Calu3 (cell line): ENCODE results near the gene TSPAN11. TPM values are rescaled to one million over a fixed set of nuclear protein-coding genes. Genes with fewer than 3 reads are reported as not detected.

Experiments
- BruUV-seq: library from RNA; stranded (reverse); fragments of 400-500 nt; replicated peaks from 2 replicates; lab custom pipeline; 2021; lab: Mats Ljungman, UMichigan
- CTCF ChIA-PET: fragments of 300-600 bp; sonication (Branson Sonifier 250); formaldehyde crosslinking; loops from one replicate; lab custom pipeline; 2022; ENCODE audit warnings: antibody characterized with exemption; lab: Charles Lee
- DNase-seq: peaks from one replicate; pipeline ENCODE4 v3.0.0; 2022
- H3K27ac Mint-ChIP-seq: one replicate; pipeline ENCODE4 v1.8.0; 2022; ENCODE audit warnings: mixed read lengths; ENCODE audit not compliant: unreplicated experiment
- H3K27me3 Mint-ChIP-seq: one replicate; pipeline ENCODE4 v1.8.0; 2022; ENCODE audit warnings: mixed read lengths; ENCODE audit not compliant: unreplicated experiment
- H3K36me3 Mint-ChIP-seq: one replicate; pipeline ENCODE4 v1.8.0; 2022; ENCODE audit warnings: mild to moderate bottlenecking, moderate library complexity, mixed read lengths; ENCODE audit not compliant: insufficient read depth, unreplicated experiment
- H3K4me1 Mint-ChIP-seq: one replicate; pipeline ENCODE4 v1.8.0; 2022; ENCODE audit warnings: mild to moderate bottlenecking, low read depth, mixed read lengths; ENCODE audit not compliant: unreplicated experiment
- H3K4me3 Mint-ChIP-seq: one replicate; pipeline ENCODE4 v1.8.0; 2022; ENCODE audit warnings: mild to moderate bottlenecking, low read depth, moderate library complexity, mixed read lengths; ENCODE audit not compliant: unreplicated experiment
- H3K9me3 Mint-ChIP-seq: one replicate; pipeline ENCODE4 v1.8.0; 2022; ENCODE audit warnings: low read depth, mixed read lengths; ENCODE audit not compliant: unreplicated experiment
- intact Hi-C: fragments of 100-400 bp; cut with micrococcal nuclease; formaldehyde crosslinking; loops from one replicate; pipeline ENCODE4 v1.10.0; 2022; ENCODE audit not compliant: unreplicated experiment
- total RNA-seq: library from RNA; stranded (reverse); gene quantifications from 2 replicates; pipeline ENCODE4 v1.2.3, GENCODE V29; 2022
- TF ChIP-seq, protein P1 (sequence below): fragments of 200-600 bp; IDR thresholded peaks from one replicate; pipeline ENCODE4 v1.8.0; 2022; ENCODE audit warnings: antibody characterized with exemption; ENCODE audit not compliant: unreplicated experiment

Gene TSPAN11
- total RNA-seq, 1 experiment from 2014 or later: not detected

DNA sequence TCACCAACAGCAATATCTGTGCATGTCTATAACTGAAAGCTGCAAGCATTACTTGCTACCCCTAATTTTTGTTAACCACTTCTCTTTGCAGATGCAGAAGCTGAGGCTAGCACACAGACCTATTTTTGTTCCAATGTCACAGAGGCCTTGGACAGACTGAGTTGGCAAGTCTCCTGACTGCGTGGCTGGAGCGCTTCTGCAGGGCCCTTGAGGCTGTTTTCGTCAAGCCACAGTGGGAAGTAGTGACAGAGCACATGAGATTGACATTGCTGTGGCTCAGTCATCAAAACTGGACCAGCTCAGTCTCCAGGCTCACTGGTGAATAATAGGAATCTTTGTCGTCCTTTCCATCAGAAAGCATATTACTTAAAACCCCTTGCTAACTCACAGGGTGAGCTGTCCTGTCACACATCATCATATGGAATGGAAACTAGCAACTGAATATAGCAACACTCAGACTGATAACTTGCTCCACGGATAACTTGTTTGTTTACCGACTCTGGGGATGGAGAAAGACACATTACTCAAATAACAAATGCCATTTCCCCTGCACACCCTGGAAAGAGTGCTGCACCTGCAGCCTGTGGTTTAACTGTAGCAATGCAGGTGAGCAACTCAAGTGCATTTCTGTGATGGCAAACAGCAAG is 103.5 kb downstream of the TSPAN11 start:
- CTCF ChIA-PET: no interaction called here
- no peaks in the 10 kb centered on the region for H3K36me3 Mint-ChIP-seq
- peaks cover 2% of the 10 kb centered on the region for H3K9me3 Mint-ChIP-seq
- TF ChIP-seq, protein P1, sequence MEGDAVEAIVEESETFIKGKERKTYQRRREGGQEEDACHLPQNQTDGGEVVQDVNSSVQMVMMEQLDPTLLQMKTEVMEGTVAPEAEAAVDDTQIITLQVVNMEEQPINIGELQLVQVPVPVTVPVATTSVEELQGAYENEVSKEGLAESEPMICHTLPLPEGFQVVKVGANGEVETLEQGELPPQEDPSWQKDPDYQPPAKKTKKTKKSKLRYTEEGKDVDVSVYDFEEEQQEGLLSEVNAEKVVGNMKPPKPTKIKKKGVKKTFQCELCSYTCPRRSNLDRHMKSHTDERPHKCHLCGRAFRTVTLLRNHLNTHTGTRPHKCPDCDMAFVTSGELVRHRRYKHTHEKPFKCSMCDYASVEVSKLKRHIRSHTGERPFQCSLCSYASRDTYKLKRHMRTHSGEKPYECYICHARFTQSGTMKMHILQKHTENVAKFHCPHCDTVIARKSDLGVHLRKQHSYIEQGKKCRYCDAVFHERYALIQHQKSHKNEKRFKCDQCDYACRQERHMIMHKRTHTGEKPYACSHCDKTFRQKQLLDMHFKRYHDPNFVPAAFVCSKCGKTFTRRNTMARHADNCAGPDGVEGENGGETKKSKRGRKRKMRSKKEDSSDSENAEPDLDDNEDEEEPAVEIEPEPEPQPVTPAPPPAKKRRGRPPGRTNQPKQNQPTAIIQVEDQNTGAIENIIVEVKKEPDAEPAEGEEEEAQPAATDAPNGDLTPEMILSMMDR: no peak
- intact Hi-C loops: no loop called here
- no peaks in the 10 kb centered on the region for H3K4me1 Mint-ChIP-seq
- H3K27me3 Mint-ChIP-seq: no peaks in the 10 kb centered on the region
- H3K27ac Mint-ChIP-seq: no peak overlapping the region
- no peak overlapping the region for H3K4me3 Mint-ChIP-seq
- no TSS peak for BruUV-seq
- no peak for DNase-seq

DNA sequence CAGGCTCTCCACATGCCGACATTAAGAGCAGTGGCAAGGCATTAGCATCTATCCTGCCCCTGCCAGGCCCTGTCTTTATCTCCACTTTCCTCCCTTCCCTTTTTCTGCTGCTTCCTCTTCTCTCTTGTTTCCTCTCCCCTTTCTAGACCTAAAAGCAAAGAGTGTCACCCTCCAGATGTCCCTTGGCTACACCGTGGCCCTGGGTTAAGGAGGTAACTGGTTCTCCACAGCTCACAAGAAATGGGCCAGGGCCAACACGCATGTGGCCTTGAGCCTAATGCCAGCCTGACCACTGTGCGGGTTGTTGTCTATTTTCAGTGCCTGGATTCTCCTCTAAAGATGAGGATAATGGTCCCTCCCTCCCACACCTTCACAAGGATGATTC is 105.4 kb downstream of the TSPAN11 start:
- no peaks in the 10 kb centered on the region for H3K27me3 Mint-ChIP-seq
- no peak overlapping the region for H3K4me3 Mint-ChIP-seq
- peaks cover 2% of the 10 kb centered on the region for H3K9me3 Mint-ChIP-seq
- TF ChIP-seq, protein P1: no peak
- no peak for DNase-seq
- no peaks in the 10 kb centered on the region for H3K36me3 Mint-ChIP-seq
- no peak overlapping the region for H3K27ac Mint-ChIP-seq
- H3K4me1 Mint-ChIP-seq: no peaks in the 10 kb centered on the region
- no TSS peak for BruUV-seq
- CTCF ChIA-PET: no interaction called here
- intact Hi-C loops: no loop called here

DNA sequence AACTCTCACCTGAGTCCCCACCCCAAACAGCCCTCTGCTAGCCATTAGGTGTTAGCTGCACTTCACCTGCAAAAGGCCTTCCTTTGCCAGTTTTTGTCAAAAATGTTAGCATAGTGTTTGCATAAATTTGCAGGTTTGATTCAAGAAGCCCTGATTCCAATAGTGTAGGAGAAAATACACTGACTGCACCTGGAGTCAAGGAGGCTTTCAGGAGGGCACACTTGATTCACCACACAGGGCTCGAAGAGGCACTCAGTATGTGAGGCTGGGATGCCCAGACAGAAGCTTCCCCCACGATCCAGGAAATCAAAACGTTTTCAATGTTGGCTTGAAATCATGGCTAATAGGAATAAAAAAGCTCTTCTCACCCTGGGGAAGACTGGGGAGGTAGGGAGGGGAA is 106.6 kb downstream of the TSPAN11 start:
- no peaks in the 10 kb centered on the region for H3K9me3 Mint-ChIP-seq

DNA sequence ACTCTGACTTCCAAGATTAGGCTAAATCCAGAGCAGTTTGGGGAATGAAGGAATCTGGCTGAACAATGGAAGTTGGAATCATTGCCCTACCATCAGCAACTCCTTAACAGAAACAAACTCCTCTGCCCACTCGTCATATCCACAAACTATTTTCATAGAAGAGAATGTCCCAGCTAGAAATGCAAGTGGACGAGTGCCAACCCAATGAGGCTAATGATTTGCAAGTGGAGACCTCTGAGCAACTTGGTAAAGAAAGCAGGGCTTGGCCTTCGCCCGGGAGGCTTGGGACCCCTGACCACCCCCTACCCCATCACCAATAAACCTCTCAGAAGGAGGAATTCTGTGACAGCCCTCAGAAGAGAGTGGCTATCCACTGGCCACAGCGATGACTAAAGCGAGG is 107.1 kb downstream of the TSPAN11 start:
- H3K4me3 Mint-ChIP-seq: no peak overlapping the region
- CTCF ChIA-PET: no interaction called here
- no peaks in the 10 kb centered on the region for H3K27me3 Mint-ChIP-seq
- no TSS peak for BruUV-seq
- no peaks in the 10 kb centered on the region for H3K4me1 Mint-ChIP-seq
- no peak for DNase-seq
- H3K9me3 Mint-ChIP-seq: no peaks in the 10 kb centered on the region
- intact Hi-C loops: no loop called here
- H3K36me3 Mint-ChIP-seq: no peaks in the 10 kb centered on the region
- TF ChIP-seq, protein P1: no peak
- no peak overlapping the region for H3K27ac Mint-ChIP-seq

More for the DNA sequence above, 106.6 kb downstream of the TSPAN11 start:
- CTCF ChIA-PET: no interaction called here
- no peak overlapping the region for H3K4me3 Mint-ChIP-seq
- H3K4me1 Mint-ChIP-seq: no peaks in the 10 kb centered on the region
- H3K27me3 Mint-ChIP-seq: no peaks in the 10 kb centered on the region
- H3K36me3 Mint-ChIP-seq: no peaks in the 10 kb centered on the region
- H3K27ac Mint-ChIP-seq: no peak overlapping the region
- TF ChIP-seq, protein P1: no peak
- DNase-seq: no peak
- no TSS peak for BruUV-seq
- intact Hi-C loops: no loop called here
